GM12873 (cell line): Measurements from ENCODE around the gene NETO2.

Experiments
- TF ChIP-seq, protein P1 (sequence below): IDR thresholded peaks from 2 replicates; pipeline ENCODE4 v1.5.1; 2012; ENCODE audit warnings: low read depth, mild to moderate bottlenecking, moderate library complexity, low read length, control low read depth; ENCODE audit not compliant: insufficient read depth; ENCODE audit errors: missing control alignments

NETO2 gene

DNA sequence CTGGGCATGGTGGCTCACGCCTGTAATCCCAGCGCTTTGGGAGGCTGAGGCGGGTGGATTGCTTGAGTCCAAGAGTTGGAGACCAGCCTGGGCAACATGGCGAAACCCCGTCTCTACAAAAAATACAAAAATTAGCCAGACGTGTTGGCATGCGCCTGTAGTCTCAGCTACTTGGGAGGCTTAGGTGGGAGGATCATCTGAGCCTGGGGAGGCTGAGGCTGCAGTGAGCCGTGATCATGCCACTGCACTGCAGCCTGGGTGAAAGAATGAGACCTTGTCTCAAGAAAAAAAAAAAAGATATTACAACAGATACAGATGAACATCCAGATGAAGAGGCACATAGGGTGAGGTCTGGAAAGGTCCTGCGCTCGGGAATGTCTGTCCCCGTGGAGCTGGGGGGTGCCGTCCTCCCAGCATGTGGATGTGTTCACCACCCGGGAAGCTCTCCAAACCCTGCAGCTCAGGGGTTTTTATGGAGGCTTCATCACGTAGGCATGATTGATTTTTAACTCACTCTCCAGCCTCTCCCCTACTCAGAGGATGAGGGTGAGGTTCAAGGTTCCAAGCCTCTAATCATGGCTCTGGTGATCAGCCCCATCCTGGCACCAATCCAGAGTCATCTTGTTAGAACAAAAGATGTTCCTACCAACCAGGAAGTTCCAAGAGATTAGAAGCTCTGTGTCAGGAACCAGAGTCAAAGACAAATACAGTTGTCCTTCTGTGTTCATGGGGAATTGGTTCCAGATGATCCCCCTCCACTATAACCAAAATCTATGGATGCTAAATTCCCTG, 85.3 kb downstream of the NETO2 start:
- TF ChIP-seq, protein P1, sequence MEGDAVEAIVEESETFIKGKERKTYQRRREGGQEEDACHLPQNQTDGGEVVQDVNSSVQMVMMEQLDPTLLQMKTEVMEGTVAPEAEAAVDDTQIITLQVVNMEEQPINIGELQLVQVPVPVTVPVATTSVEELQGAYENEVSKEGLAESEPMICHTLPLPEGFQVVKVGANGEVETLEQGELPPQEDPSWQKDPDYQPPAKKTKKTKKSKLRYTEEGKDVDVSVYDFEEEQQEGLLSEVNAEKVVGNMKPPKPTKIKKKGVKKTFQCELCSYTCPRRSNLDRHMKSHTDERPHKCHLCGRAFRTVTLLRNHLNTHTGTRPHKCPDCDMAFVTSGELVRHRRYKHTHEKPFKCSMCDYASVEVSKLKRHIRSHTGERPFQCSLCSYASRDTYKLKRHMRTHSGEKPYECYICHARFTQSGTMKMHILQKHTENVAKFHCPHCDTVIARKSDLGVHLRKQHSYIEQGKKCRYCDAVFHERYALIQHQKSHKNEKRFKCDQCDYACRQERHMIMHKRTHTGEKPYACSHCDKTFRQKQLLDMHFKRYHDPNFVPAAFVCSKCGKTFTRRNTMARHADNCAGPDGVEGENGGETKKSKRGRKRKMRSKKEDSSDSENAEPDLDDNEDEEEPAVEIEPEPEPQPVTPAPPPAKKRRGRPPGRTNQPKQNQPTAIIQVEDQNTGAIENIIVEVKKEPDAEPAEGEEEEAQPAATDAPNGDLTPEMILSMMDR: no peak

DNA sequence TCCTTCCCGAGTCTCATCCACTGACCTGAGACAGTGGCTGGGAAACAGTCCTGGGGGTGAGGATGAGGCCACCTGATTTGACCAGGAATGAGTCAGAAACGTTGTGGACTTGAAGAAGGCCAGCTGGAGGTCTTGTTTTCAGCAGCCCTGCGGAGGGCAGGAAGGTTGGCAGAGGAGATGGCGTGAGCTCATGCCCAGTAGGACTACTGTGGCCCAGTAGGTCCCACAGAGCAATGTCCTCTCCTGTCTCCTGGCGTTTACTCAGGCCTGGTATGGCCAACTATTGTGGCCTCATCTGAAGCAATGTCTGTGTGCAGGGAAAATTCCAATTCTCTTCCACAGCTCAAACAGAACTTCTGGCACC, 86.1 kb downstream of the NETO2 start:
- TF ChIP-seq, protein P1: no peak

DNA sequence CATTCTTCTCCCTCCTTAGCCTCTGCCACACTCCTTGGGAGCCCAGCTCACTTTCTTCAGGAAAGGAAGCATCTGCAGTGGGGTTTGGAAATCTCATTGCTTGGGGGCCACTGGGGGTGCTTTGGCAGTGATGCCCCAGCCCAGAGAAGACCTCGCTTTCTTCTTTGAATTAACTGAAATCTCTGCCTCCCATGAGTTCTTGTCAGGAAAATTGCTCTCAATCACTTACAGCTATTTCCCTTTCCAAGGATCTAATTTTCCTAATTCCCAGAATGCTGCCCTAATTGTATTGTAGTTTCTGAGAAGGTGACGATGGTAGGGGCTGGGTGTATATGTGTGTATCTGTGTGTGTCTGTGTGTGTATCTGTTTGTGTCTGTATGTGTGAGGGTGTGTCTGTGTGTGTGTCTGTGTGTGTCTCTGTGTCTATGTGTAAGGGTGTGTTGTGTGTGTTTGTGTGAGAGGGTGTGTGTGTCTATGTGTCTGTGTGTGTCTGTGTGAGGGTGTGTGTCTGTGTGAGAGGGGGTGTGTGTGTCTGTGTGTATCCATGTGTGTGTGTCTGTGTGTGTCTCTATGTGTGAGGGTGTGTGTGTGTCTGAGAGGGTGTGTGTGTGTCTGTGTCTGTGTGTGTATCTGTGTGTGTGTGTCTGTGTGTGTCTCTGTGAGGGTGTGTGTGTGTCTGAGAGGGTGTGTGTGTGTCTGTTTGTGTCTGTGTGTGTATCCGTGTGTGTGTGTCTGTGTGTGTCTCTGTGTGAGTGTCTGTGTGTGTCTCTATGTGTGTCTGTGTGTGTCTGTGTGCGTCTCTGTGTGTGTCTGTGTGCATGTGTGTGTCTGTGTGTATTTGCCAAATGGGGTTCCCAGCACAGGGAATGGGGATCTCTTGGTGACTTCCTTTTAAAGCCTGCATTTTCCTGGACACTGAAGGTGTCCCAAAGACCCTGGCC, 86.8 kb downstream of the NETO2 start:
- TF ChIP-seq, protein P1: no peak

DNA sequence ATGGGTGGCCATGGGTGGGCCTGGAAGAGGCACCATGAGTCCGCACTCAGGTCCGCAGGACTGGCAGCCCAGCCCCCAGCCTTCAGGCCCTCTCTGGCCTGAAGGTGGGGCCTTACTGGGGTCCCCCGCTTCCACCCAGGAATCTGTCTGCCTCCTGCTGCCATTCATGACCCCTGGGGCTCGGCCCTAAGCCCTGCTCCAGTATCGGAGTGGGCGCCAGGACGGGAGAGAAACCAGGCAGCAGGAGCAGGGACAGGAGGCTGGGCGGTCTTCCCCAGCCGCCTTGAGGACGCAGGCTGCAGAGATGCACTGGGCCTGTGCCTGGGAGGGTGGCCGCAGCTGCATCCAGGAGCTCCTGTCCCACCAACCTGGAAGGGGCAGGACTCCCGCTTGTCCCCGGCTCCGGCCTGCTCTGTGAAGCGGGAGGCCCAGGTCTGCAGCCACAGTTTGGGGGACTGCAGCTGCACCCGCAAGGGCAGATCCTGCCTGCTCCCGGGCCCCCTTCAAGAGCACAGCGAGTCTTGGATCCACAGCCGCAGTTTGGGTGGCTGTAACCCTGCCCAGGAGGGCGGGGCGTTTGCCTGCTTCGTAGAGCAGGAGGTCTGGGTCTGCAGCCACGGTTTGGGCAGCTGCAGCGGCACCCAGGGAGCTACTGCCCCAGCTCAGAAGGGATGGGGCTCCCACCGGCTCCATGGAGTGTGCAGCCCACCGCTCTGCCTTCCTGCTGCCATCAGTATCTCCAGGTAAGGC, 88.4 kb downstream of the NETO2 start:
- TF ChIP-seq, protein P1: no peak

DNA sequence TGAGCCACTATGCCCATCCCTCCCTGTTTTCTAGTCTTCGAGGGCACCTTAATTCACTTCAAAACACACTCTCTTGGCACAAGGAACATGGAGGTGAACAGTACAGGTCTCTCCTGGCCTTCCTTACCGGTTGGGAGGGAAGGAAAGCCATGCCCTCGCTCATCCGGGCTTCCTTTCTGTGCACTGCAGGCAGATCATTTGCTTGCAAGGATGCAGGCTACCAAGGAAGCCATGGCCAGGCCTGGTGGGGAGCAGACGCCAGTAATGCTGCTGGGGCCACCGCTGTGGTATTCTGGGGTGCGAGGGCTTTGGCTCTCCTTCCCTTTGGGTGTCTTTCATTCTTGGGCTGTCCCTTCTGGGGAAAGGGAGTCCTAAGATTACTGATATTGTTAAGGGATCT, 89.4 kb downstream of the NETO2 start:
- TF ChIP-seq, protein P1: no peak

DNA sequence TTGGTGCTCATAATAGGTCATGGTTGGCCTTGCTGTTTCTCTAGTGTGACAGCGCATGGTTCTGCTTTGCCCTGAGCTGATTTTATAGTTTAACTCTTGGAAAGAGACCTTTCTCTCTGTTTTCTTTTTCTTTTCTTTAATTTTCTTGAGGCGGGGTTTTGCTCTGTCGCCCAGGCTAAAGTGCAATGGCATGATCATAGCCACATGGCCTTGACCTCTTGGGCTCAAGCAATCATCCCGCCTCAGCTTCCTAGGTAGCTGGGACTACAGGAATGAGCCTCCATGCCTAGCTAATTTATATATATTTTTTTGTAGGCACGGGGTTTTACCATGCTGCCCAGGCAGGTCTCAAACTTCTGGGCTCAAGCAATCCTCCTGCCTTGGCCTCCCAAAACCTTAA, 89.8 kb downstream of the NETO2 start:
- TF ChIP-seq, protein P1: no peak
